Measurements from ENCODE around the gene ARHGAP9.
"Not testable (repeated sequence)": the region's sequence is repeated elsewhere in the genome, so short reads cannot be mapped to it uniquely, and the experiment has no call there.

Gene ARHGAP9

GRCh38 chr12:57431654-57432188 is 47.9 kb downstream of the ARHGAP9 start:
- DNase-seq, result no peak

GRCh38 chr12:57430931-57431566 is 48.6 kb downstream of the ARHGAP9 start, which contains the start of gene R3HDM2:
R3HDM2 (minus strand) TSS chr12:57431043; CDS start chr12:57310428, 120,615 bp downstream.
- peak; percentile 97 for DNase-seq

- DNase-seq, result peak; percentile 81
Measured at GRCh38 chr12:57430112-57430930, 49.3 kb downstream of the ARHGAP9 start.

GRCh38 chr12:57429473-57430111 is 50.1 kb downstream of the ARHGAP9 start:
- DNase-seq, result peak; percentile 72

- DNase-seq, result no peak
Measured at GRCh38 chr12:57428965-57429364, 50.7 kb downstream of the ARHGAP9 start.

- not testable (repeated sequence) for DNase-seq
Measured at GRCh38 chr12:57426948-57427347, 52.7 kb downstream of the ARHGAP9 start.

All from OCI-M1 (cell line).